ENCODE measurements around the gene EPB41L4A. TPM values are rescaled to one million over a fixed set of nuclear protein-coding genes. Genes with fewer than 3 reads are reported as not detected.

EPB41L4A gene
- total and polyA plus RNA-seq, 12 donors, result 6.2 to 28.4 (median 17.5) TPM

DNA sequence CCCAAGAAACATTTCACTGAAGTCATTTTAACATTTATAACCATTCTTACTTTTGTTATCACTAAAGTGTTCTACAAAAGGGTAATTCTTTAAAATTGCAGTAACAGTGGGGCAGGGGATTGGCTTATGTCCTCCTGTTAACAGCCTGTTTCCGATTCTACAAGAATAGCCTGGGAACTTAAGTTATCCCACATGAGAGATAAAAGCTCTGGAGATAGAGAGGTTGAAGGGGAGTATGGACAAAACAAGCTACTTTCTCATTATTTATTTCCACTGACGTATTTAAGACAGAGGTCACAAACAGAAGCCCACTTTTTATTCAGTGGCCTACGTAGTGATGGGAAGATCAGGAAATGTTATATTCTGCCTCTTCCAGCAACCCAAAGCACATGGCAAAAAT, 98.7 kb downstream of the EPB41L4A start:
- H3K36me3 ChIP-seq, result no peaks in the 10 kb centered on the region
- no peaks in the 10 kb centered on the region for H3K9me3 ChIP-seq
- H3K4me1 ChIP-seq, result peaks cover 0 to 41% (median 15%) of the 10 kb centered on the region in 9 donors
- H3K27ac ChIP-seq, result peak overlapping the region in 2 of 10 donors; percentile 9 to 24
- no peak for DNase-seq
- intact Hi-C loops (cut with DNase I), result no loop called here
- WGBS, 2 donors, result 31 to 49% methylated on average over 3 of the region's 3 CpGs
- ATAC-seq, result peak in 4 of 8 donors; percentile 4 to 57 (median 44)
- no peaks in the 10 kb centered on the region for H3K27me3 ChIP-seq
- TF ChIP-seq, protein P1, sequence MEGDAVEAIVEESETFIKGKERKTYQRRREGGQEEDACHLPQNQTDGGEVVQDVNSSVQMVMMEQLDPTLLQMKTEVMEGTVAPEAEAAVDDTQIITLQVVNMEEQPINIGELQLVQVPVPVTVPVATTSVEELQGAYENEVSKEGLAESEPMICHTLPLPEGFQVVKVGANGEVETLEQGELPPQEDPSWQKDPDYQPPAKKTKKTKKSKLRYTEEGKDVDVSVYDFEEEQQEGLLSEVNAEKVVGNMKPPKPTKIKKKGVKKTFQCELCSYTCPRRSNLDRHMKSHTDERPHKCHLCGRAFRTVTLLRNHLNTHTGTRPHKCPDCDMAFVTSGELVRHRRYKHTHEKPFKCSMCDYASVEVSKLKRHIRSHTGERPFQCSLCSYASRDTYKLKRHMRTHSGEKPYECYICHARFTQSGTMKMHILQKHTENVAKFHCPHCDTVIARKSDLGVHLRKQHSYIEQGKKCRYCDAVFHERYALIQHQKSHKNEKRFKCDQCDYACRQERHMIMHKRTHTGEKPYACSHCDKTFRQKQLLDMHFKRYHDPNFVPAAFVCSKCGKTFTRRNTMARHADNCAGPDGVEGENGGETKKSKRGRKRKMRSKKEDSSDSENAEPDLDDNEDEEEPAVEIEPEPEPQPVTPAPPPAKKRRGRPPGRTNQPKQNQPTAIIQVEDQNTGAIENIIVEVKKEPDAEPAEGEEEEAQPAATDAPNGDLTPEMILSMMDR (IDR thresholded peaks at IDR 0.05), result no peak
- no peak overlapping the region for H3K4me3 ChIP-seq

DNA sequence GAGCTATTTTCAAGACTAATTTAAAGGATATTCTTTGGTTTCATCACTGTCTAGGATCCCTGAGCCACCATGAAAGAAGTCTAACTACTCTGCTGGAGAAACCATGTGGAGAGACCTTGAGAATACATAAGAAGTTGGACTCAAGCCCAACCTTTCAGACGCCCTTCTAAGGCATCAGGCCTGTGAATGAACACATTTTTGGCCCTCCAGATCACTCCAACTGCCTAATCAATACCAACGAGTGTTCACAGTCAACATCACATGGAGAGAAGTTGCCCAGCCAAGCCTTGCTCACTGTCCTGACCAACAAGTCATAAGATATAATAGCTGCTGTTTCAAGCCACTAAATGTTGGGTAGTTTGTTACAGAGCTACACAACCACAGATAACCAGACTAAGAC, 100.7 kb downstream of the EPB41L4A start:
- H3K4me1 ChIP-seq, result peaks cover 0 to 41% (median 15%) of the 10 kb centered on the region in 9 donors
- TF ChIP-seq, protein P1 (IDR thresholded peaks at IDR 0.05), result no peak
- H3K4me3 ChIP-seq, result no peak overlapping the region
- ATAC-seq, result no peak
- WGBS, 2 donors, result 54 to 62% methylated on average over 2 of the region's 2 CpGs
- H3K27me3 ChIP-seq, result no peaks in the 10 kb centered on the region
- no peak overlapping the region for H3K27ac ChIP-seq
- intact Hi-C loops (cut with DNase I), result no loop called here
- DNase-seq, result no peak
- H3K36me3 ChIP-seq, result no peaks in the 10 kb centered on the region
- no peaks in the 10 kb centered on the region for H3K9me3 ChIP-seq

DNA sequence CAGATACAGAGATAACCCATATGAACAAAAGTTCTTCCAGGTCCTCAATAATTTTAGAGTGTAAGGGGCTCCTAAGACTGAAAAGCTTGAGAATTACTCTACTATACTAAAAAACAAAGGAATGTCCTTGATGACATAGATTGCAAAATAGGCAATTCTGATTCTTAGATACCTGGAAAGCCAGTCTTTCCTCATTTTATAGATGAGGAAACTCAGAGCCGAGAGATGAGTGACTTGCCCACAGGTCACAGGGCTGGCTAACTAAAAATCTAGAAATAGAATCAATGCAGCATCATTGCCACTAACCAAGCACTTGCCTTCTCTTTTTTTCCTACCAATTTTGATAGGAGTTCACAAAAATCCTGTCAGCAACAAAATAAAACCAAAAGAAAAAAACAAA, 101.2 kb downstream of the EPB41L4A start:
- TF ChIP-seq, protein P1 (IDR thresholded peaks at IDR 0.05), result no peak
- no peak overlapping the region for H3K27ac ChIP-seq
- intact Hi-C loops (cut with DNase I), result no loop called here
- H3K4me3 ChIP-seq, result no peak overlapping the region
- H3K36me3 ChIP-seq, result no peaks in the 10 kb centered on the region
- H3K9me3 ChIP-seq, result no peaks in the 10 kb centered on the region
- peaks cover 0 to 41% (median 15%) of the 10 kb centered on the region in 9 donors for H3K4me1 ChIP-seq
- 89 to 96% methylated on average over 1 of the region's 1 CpG for WGBS, 2 donors
- H3K27me3 ChIP-seq, result no peaks in the 10 kb centered on the region
- ATAC-seq, result no peak
- no peak for DNase-seq

DNA sequence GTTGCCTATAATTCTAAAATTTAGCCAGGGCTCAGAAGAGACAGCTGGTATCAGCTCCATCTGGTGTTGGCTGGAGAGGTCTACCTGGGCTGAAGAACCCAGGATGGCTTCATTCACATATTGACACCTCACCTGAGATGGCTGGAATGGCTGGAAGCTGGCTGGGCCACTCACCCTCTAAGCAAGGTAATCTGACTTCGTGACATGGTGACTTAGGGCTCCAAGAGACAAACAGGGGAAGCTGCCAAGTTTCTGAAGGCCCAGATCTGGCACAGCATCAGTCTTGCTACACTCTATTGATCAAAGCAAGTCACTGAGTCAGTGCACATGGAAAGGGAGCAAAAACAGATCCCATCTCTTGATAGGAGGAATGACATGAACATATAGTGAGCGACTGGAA, 102.3 kb downstream of the EPB41L4A start:
- Histone ChIP-seq H3K4me1 (peaks cover 0 to 44% (median 10%) of the 10 kb centered on the region in 9 donors), H3K27ac (no peak overlapping the region), H3K36me3 (no peaks in the 10 kb centered on the region), H3K4me3 (no peak overlapping the region), H3K9me3 (no peaks in the 10 kb centered on the region), H3K27me3 (no peaks in the 10 kb centered on the region)
- intact Hi-C loops (cut with DNase I), result no loop called here
- DNase-seq, result no peak
- peak in 1 of 8 donors; percentile 34 for ATAC-seq
- WGBS, 2 donors, result 72 to 75% methylated on average over 2 of the region's 2 CpGs
- TF ChIP-seq, protein P1 (IDR thresholded peaks at IDR 0.05), result no peak

Measured in heart right ventricle (tissue), 16 donors.